Measurements from ENCODE around the gene CYSRT1. TPM values are rescaled to one million over a fixed set of nuclear protein-coding genes. Genes with fewer than 3 reads are reported as not detected.

Gene CYSRT1
- total RNA-seq, 1 donor from 2014 or later = 1.3 TPM

GRCh38 chr9:137181680-137182079 lies 43.3 kb upstream of the CYSRT1 start:
- Mint-ChIP-seq H3K27ac (ENCODE audit: unreplicated experiment) (no peak overlapping the region), H3K4me1 (ENCODE audit: low read depth, unreplicated experiment) (peaks cover 5% of the 10 kb centered on the region), H3K36me3 (ENCODE audit: low read depth, unreplicated experiment) (peaks cover 18% of the 10 kb centered on the region), H3K27me3 (ENCODE audit: low read depth, unreplicated experiment) (no peaks in the 10 kb centered on the region), H3K4me3 (ENCODE audit: unreplicated experiment) (no peak overlapping the region), H3K9me3 (ENCODE audit: unreplicated experiment) (no peaks in the 10 kb centered on the region)
- H3K79me2 ChIP-seq (ENCODE audit: insufficient read depth, low read length) = peaks cover 18% of the 10 kb centered on the region
- H4K20me1 ChIP-seq (ENCODE audit: insufficient read depth, low read length) = peaks cover 27% of the 10 kb centered on the region
- DNase-seq (ENCODE audit: low read depth) = no peak
- no peak overlapping the region for H3K4me2 ChIP-seq (ENCODE audit: low read length)
- no peak overlapping the region for H3K9ac ChIP-seq (ENCODE audit: low read length)
- FAIRE-seq = no peak
- no peak overlapping the region for H3K27ac ChIP-seq (ENCODE audit: low read depth, low read length)
- no peaks in the 10 kb centered on the region for H3K27me3 ChIP-seq (ENCODE audit: insufficient read depth, low read length)
- no peak overlapping the region for H3K4me3 ChIP-seq (ENCODE audit: insufficient read depth, low read depth, low read length)
- TF ChIP-seq CTCF (IDR thresholded peaks at IDR 0.05; ENCODE audit: insufficient read depth, low read depth, low read length) = no peak
- TF ChIP-seq EZH2 (IDR thresholded peaks at IDR 0.05; ENCODE audit: insufficient read depth, low read length) = no peak
- H2AFZ ChIP-seq (ENCODE audit: low read depth, low read length) = no peak overlapping the region
- H3K36me3 ChIP-seq (ENCODE audit: insufficient read depth, low read length) = peaks cover 5% of the 10 kb centered on the region
- no peaks in the 10 kb centered on the region for H3K9me3 ChIP-seq (ENCODE audit: insufficient read depth, low read depth, low read length)
- H3K4me1 ChIP-seq (ENCODE audit: insufficient read depth, low read length) = no peaks in the 10 kb centered on the region

- DNase-seq (ENCODE audit: low read depth) = no peak
- no peaks in the 10 kb centered on the region for H3K9me3 Mint-ChIP-seq (ENCODE audit: unreplicated experiment)
Measured at GRCh38 chr9:137182836-137183235, 42.1 kb upstream of the CYSRT1 start.

More at GRCh38 chr9:137182836-137183235, 42.1 kb upstream of the CYSRT1 start:
- Mint-ChIP-seq H3K4me1 (ENCODE audit: low read depth, unreplicated experiment) (peaks cover 11% of the 10 kb centered on the region), H3K36me3 (ENCODE audit: low read depth, unreplicated experiment) (peaks cover 14% of the 10 kb centered on the region), H3K27me3 (ENCODE audit: low read depth, unreplicated experiment) (no peaks in the 10 kb centered on the region), H3K27ac (ENCODE audit: unreplicated experiment) (no peak overlapping the region), H3K4me3 (ENCODE audit: unreplicated experiment) (no peak overlapping the region)
- Histone ChIP-seq H3K27me3 (ENCODE audit: insufficient read depth, low read length) (no peaks in the 10 kb centered on the region), H4K20me1 (ENCODE audit: insufficient read depth, low read length) (peaks cover 31% of the 10 kb centered on the region), H3K36me3 (ENCODE audit: insufficient read depth, low read length) (peaks cover 4% of the 10 kb centered on the region), H3K79me2 (ENCODE audit: insufficient read depth, low read length) (peaks cover 29% of the 10 kb centered on the region), H3K4me3 (ENCODE audit: insufficient read depth, low read depth, low read length) (no peak overlapping the region), H3K27ac (ENCODE audit: low read depth, low read length) (no peak overlapping the region), H3K9me3 (ENCODE audit: insufficient read depth, low read depth, low read length) (no peaks in the 10 kb centered on the region), H3K9ac (ENCODE audit: low read length) (no peak overlapping the region), H3K4me2 (ENCODE audit: low read length) (no peak overlapping the region), H2AFZ (ENCODE audit: low read depth, low read length) (no peak overlapping the region), H3K4me1 (ENCODE audit: insufficient read depth, low read length) (peaks cover 8% of the 10 kb centered on the region)
- no peak for FAIRE-seq
- no peak for TF ChIP-seq CTCF (IDR thresholded peaks at IDR 0.05; ENCODE audit: insufficient read depth, low read depth, low read length)
- no peak for TF ChIP-seq EZH2 (IDR thresholded peaks at IDR 0.05; ENCODE audit: insufficient read depth, low read length)
